IMR-90 (cell line): ENCODE data around the gene SHROOM4. TPM values are rescaled to one million over a fixed set of nuclear protein-coding genes. Genes with fewer than 3 reads are reported as not detected.
A peak's percentile ranks its signal among the peaks of the same experiment; 100 is the strongest.

Experiments
- ATAC-seq: fragments of 200-7000 bp; cut with Tn5 transposase; 2 replicates; pipeline ENCODE4 v1.9.1; 2020; ENCODE audit warnings: low read depth, mild to moderate bottlenecking, moderate library complexity
- BruUV-seq: library from RNA; stranded (reverse); fragments of 400-500 nt; replicated peaks from 2 replicates; lab custom pipeline; 2021; lab: Mats Ljungman, UMichigan
- CTCF ChIA-PET: fragments of 300-600 bp; formaldehyde crosslinking; extraction: SDS; loops from one replicate; lab custom pipeline; 2021; ENCODE audit warnings: antibody characterized with exemption; lab: Yijun Ruan, JAX
- POLR2A ChIA-PET: fragments of 300-600 bp; sonication (Branson Sonifier 250); formaldehyde crosslinking; loops from one replicate; lab custom pipeline; 2022; ENCODE audit warnings: antibody characterized with exemption; ENCODE audit not compliant: unreplicated experiment; lab: Charles Lee
- DNase-seq: peaks from one replicate; pipeline ENCODE4 v3.0.0; 2013
- H2AFZ ChIP-seq: replicated peaks from 2 replicates; pipeline ENCODE3; 2013; ENCODE audit warnings: low read length, mild to moderate bottlenecking; ENCODE audit not compliant: poor library complexity
- H2AK5ac ChIP-seq: 2 replicates; pipeline ENCODE4 v1.6.1; 2013; ENCODE audit warnings: low read depth, low read length, inconsistent platforms
- H2AK9ac ChIP-seq: replicated peaks from 2 replicates; pipeline ENCODE3; 2013; ENCODE audit warnings: mild to moderate bottlenecking, low read depth, low read length, moderate library complexity; ENCODE audit not compliant: poor library complexity
- H2BK120ac ChIP-seq: 2 replicates; pipeline ENCODE4 v1.6.1; 2013; ENCODE audit warnings: low read depth, low read length, inconsistent platforms
- H2BK15ac ChIP-seq: 3 replicates; pipeline ENCODE4 v1.6.1; 2013; ENCODE audit warnings: low read depth, low read length, inconsistent platforms
- H2BK20ac ChIP-seq: 2 replicates; pipeline ENCODE4 v1.6.1; 2013; ENCODE audit warnings: low read depth, mild to moderate bottlenecking, inconsistent platforms, low read length, moderate library complexity
- H2BK5ac ChIP-seq: 2 replicates; pipeline ENCODE4 v1.6.1; 2013; ENCODE audit warnings: mild to moderate bottlenecking, low read depth, low read length, inconsistent platforms; ENCODE audit not compliant: poor library complexity, severe bottlenecking
- H3K14ac ChIP-seq: replicated peaks from 2 replicates; pipeline ENCODE4 v1.6.1; 2013; ENCODE audit warnings: low read depth, low read length, inconsistent platforms
- H3K18ac ChIP-seq: 2 replicates; pipeline ENCODE4 v1.6.1; 2013; ENCODE audit warnings: low read depth, low read length, control low read depth
- H3K23ac ChIP-seq: 2 replicates; pipeline ENCODE4 v1.6.1; 2013; ENCODE audit warnings: low read depth, low read length, inconsistent platforms
- H3K27ac ChIP-seq: 2 replicates; pipeline ENCODE4 v1.5.1; 2013; ENCODE audit warnings: mild to moderate bottlenecking, control low read depth, low read length; ENCODE audit not compliant: insufficient read depth
- H3K27me3 ChIP-seq: 2 replicates; pipeline ENCODE4 v1.6.1; 2013; ENCODE audit warnings: low read length; ENCODE audit not compliant: control insufficient read depth, insufficient read depth
- H3K36me3 ChIP-seq: 2 replicates; pipeline ENCODE4 v1.6.1; 2013; ENCODE audit warnings: low read length, mixed read lengths; ENCODE audit not compliant: control insufficient read depth, insufficient read depth
- H3K4ac ChIP-seq: 2 replicates; pipeline ENCODE4 v1.6.1; 2013; ENCODE audit warnings: low read depth, low read length, inconsistent platforms
- H3K4me1 ChIP-seq: 2 replicates; pipeline ENCODE4 v1.6.1; 2013; ENCODE audit warnings: low read length, mixed read lengths; ENCODE audit not compliant: control insufficient read depth, insufficient read depth
- H3K4me2 ChIP-seq: 2 replicates; pipeline ENCODE4 v1.6.1; 2013; ENCODE audit warnings: low read depth, mild to moderate bottlenecking, control low read depth, low read length, moderate library complexity
- H3K4me3 ChIP-seq: 2 replicates; pipeline ENCODE4 v1.5.1; 2013; ENCODE audit warnings: low read depth, mild to moderate bottlenecking, control low read depth, low read length, moderate library complexity; ENCODE audit not compliant: insufficient read depth
- H3K56ac ChIP-seq: 2 replicates; pipeline ENCODE4 v1.6.1; 2013; ENCODE audit warnings: low read length, inconsistent platforms; ENCODE audit not compliant: insufficient read depth; ENCODE audit errors: extremely low read depth
- H3K79me1 ChIP-seq, 2 experiments: 2 replicates each; pipeline ENCODE4 v1.6.1; 2013; ENCODE audit warnings: low read length in 2 of 2, inconsistent platforms in 1 of 2, low read depth in 1 of 2
- H3K9ac ChIP-seq: 2 replicates; pipeline ENCODE4 v1.6.1; 2013; ENCODE audit warnings: low read depth, low read length, control low read depth
- H3K9me1 ChIP-seq: 2 replicates; pipeline ENCODE4 v1.6.1; 2013; ENCODE audit warnings: low read length, inconsistent platforms; ENCODE audit not compliant: insufficient read depth
- H3K9me3 ChIP-seq: 2 replicates; pipeline ENCODE4 v1.6.1; 2013; ENCODE audit warnings: low read length; ENCODE audit not compliant: control insufficient read depth, insufficient read depth
- H4K20me1 ChIP-seq: 2 replicates; pipeline ENCODE4 v1.6.1; 2013; ENCODE audit warnings: low read length, inconsistent platforms; ENCODE audit not compliant: insufficient read depth
- H4K5ac ChIP-seq: 2 replicates; pipeline ENCODE4 v1.6.1; 2013; ENCODE audit warnings: mild to moderate bottlenecking, low read depth, low read length, control low read depth
- H4K8ac ChIP-seq, 2 experiments: 2 replicates each; pipeline ENCODE4 v1.6.1; 2013; ENCODE audit warnings: low read depth in 2 of 2, low read length in 2 of 2, control low read depth in 1 of 2, inconsistent platforms in 1 of 2
- H4K91ac ChIP-seq: 2 replicates; pipeline ENCODE4 v1.6.1; 2013; ENCODE audit warnings: low read depth, low read length, inconsistent platforms; ENCODE audit not compliant: insufficient read depth
- CEBPB ChIP-seq: IDR thresholded peaks from 2 replicates; pipeline ENCODE4 v1.6.1; 2012; ENCODE audit warnings: low read depth, low read length, improper control_type of control experiment
- CTCF ChIP-seq: conservative IDR thresholded peaks from 2 replicates; pipeline ENCODE4 v1.5.1; 2012; ENCODE audit warnings: mild to moderate bottlenecking, low read depth, low read length, improper control_type of control experiment
- FOS ChIP-seq: fragments of 150-350 bp; IDR thresholded peaks from 2 replicates; pipeline ENCODE4 v1.6.1; 2016; ENCODE audit warnings: low read depth, low read length
- MAZ ChIP-seq: IDR thresholded peaks from 2 replicates; pipeline ENCODE4 v1.6.1; 2012; ENCODE audit warnings: low read depth, mild to moderate bottlenecking, low read length, improper control_type of control experiment, moderate library complexity, borderline replicate concordance
- NFE2L2 ChIP-seq: fragments of 150-350 bp; IDR thresholded peaks from 2 replicates; pipeline ENCODE4 v1.6.1; 2016; ENCODE audit warnings: low read depth, mild to moderate bottlenecking, low read length
- RCOR1 ChIP-seq: IDR thresholded peaks from 2 replicates; pipeline ENCODE4 v1.6.1; 2012; ENCODE audit warnings: mild to moderate bottlenecking, low read length, improper control_type of control experiment; ENCODE audit not compliant: insufficient replicate concordance
- WGBS, 2 experiments: methylation state at CpG; one replicate each; pipeline versions ENCODE4 v1.1.5 to v1.1.7; 2013; ENCODE audit warnings: missing lambda C conversion rate in 2 of 2; ENCODE audit not compliant: insufficient read length in 1 of 2; ENCODE audit errors: extremely low coverage in 2 of 2; 5-methylcytosine and 5-hydroxymethylcytosine counted together
- dilution Hi-C: fragments of 300-500 bp; cut with HindIII; formaldehyde crosslinking; loops from one replicate; pipeline ENCODE4 v1.14.3; 2018; ENCODE audit warnings: low sequenced_read_pairs; ENCODE audit not compliant: unreplicated experiment
- in situ Hi-C: fragments of 300-500 bp; cut with MboI; formaldehyde crosslinking; loops from 3 replicates; pipeline ENCODE4 v1.14.3; 2019; ENCODE audit warnings: low sequenced_read_pairs, inconsistent platforms, mixed read lengths
- intact Hi-C: fragments of 100-400 bp; cut with micrococcal nuclease; formaldehyde crosslinking; loops from 2 replicates; pipeline ENCODE4 v1.10.0; 2022
- polyA plus RNA-seq, 3 experiments: library from polyadenylated mRNA; depleted of rRNA; stranded (reverse); fragments of >200 nt; gene quantifications; 2 replicates each; pipeline ENCODE4 v1.2.3, GENCODE V29; 2012; ENCODE audit warnings: low replicate concordance in 1 of 3
- total RNA-seq: library from RNA; depleted of rRNA; stranded (reverse); fragments of >200 nt; gene quantifications from 2 replicates; pipeline ENCODE4 v1.2.3, GENCODE V29; 2012

Gene SHROOM4
- total and polyA plus RNA-seq, 2 of the 4 experiments (the other 2 are of a cell fraction): 1.0 to 2.2 TPM

- peak overlapping the region; percentile 18; the same call in 1 of the 2 replicates for H3K4me2 ChIP-seq
- H3K27me3 ChIP-seq: no peaks in the 10 kb centered on the region; the same call in none of the 2 replicates
- H3K4me3 ChIP-seq: no peak overlapping the region
- intact Hi-C loops: no loop called here
- no peak overlapping the region for H3K27ac ChIP-seq
- H4K5ac ChIP-seq: no peak overlapping the region
- CTCF ChIA-PET: no interaction called here
- no peak overlapping the region for H2BK5ac ChIP-seq
- H3K4me1 ChIP-seq: no peaks in the 10 kb centered on the region
- H3K79me1 ChIP-seq: no peaks in the 10 kb centered on the region
- dilution Hi-C loops: no loop called here
- peak; percentile 18; the same call in 1 of the 2 replicates for TF ChIP-seq FOS
- TF ChIP-seq MAZ: no peak
- TF ChIP-seq CEBPB: 0 out of 2 replicates have a peak, but pooled peaks have one; percentile 28
- TF ChIP-seq RCOR1: no peak
- no peak for TF ChIP-seq NFE2L2
- no peak for TF ChIP-seq CTCF
- no peak overlapping the region for H3K23ac ChIP-seq
- POLR2A ChIA-PET: no interaction called here
- in situ Hi-C loops: no loop called here
- no peak overlapping the region for H2BK15ac ChIP-seq
- no peak overlapping the region for H3K56ac ChIP-seq
- no CpG with 5 or more reads among the region's 4 CpGs for WGBS, 2 experiments
- H3K9me3 ChIP-seq: no peaks in the 10 kb centered on the region
- peak; percentile 72 for ATAC-seq
- H4K8ac ChIP-seq: no peak overlapping the region
- no peak overlapping the region for H4K91ac ChIP-seq
- no peak overlapping the region for H2BK120ac ChIP-seq
- peak; percentile 56 for DNase-seq
- H3K4ac ChIP-seq: no peak overlapping the region
- no peaks in the 10 kb centered on the region for H4K20me1 ChIP-seq
- 0 out of 2 replicates have a peak, but pooled peaks cover 4% of the 10 kb centered on the region for H3K9me1 ChIP-seq
- H3K14ac ChIP-seq: no peak overlapping the region
- peak overlapping the region; percentile 65 for H2AFZ ChIP-seq
- H3K36me3 ChIP-seq: no peaks in the 10 kb centered on the region
- no peak overlapping the region for H2AK5ac ChIP-seq
- BruUV-seq: no TSS peak
- no peak overlapping the region for H2BK20ac ChIP-seq
- H3K9ac ChIP-seq: no peak overlapping the region
- no peak overlapping the region for H3K18ac ChIP-seq
- no peak overlapping the region for H2AK9ac ChIP-seq
Measured at GRCh38 chrX:50799531-50799961, 14.4 kb downstream of the SHROOM4 start.
